ENCODE results near the gene GAB2. TPM values are rescaled to one million over a fixed set of nuclear protein-coding genes. Genes with fewer than 3 reads are reported as not detected.

Gene GAB2
- total RNA-seq, 1 donor from 2014 or later, result 20.9 TPM

DNA sequence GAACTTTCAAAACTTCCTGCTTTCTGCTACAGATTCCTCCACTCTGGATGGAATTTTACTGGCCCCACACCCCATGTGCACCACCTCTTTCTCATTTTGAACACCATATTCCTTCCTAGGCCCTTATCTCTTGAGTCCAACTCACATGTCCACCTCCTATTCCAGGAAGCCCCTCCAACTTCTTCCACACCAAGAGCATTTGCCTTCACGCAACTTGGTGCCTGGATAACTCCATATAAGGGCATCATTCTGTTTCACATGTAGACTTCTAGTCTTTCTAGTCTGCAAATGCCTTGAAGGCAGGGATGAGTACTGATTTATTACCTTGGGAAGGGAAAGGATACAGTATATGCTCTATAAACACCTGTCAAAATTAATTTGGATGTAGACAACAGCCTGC, 17.5 kb downstream of the GAB2 start:
- DNase-seq (ENCODE audit: low spot score), result no peak

DNA sequence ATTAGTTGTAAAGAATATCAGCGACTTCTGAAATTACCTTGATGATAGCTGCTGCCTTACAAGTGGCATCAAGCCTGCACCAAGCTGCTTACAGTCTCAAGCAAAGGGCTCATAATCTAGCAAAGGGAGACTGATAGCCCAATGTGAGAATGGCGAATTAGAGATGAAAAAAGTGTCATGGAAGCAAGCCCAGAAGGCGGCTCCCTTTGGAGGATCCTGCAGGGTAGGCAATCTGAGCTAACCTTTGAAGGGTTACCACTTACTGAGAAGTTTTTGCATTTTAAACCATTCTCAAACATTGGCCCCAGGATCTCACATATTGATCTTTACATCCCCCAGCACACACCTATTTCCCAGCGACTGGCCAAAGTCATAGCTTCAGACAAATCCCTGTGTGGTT, 18.5 kb downstream of the GAB2 start:
- no peak for DNase-seq (ENCODE audit: low spot score)

DNA sequence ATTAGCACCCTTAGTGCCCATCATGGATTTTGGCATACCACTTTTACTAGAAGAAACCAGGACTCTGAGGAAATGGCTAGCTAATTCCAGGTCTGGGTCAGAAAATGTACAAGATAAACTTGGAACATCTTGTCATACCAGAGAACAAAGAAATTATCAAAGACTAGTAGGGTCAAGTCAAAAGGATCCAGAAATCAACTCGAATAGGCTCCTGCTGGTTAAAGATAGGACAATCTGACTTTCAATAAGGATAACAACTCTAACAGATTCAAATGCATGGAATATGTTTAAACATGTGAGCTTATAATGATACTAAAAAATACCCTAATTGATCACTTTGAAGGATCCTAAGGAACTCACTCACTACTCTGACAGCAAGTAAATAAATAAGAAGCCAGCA, 18.9 kb downstream of the GAB2 start:
- DNase-seq (ENCODE audit: low spot score), result no peak

DNA sequence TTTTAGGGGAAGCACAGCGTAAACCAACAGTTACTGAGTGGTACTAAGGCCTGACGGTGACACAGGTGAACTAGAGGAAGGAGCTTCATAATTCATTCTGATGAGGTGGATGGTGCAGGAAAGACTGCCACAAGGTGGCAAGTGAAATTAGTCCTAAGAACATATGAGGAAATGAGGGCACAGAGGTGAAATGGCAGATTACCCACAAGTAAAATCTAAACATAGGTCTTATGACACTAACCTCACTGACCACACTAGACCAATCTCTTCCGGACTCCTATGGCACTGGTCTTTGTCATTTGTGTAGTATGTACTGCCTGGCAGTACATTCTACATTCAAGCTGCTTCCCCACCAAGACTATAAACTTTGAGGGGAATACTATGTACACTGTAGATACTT, 20.2 kb downstream of the GAB2 start:
- no peak for DNase-seq (ENCODE audit: low spot score)

DNA sequence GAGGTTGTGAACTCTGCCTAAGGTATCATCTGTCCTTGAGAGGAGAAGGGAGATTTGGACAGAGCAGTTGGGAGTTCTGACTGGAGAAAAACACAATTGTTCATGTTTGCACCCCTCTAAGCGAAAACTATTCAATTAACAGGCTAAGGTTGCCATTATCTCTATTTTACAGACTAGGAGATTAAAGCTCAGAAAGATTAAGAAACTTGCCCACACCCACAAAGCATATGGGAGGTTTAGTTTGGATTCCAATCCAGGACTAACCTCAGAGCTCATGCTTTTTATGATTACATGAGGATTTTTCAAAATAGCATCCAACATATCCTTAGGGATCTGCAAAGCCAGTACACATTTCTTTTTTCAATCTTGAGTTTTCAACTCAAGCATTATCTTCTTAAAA, 22.0 kb downstream of the GAB2 start:
- DNase-seq (ENCODE audit: low spot score), result no peak

DNA sequence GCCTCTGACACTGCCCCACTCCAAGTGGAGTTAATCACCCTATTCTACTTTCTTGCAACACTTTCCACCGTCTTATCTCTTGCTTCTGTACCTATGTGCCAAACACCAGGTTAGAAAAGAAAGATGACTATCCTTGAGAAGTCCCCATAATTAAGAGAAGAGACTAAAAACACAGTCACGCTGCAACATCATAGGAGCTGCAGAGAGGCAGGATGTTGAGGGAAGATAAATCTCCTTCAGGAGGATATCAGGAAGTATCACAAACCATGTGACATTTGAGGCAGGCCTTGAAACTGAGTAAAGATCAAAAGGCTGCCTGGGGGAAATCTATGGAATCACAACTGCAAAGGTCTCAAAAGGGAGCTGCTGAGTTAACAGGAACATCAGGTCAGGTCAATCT, 24.8 kb downstream of the GAB2 start:
- DNase-seq (ENCODE audit: low spot score), result no peak

DNA sequence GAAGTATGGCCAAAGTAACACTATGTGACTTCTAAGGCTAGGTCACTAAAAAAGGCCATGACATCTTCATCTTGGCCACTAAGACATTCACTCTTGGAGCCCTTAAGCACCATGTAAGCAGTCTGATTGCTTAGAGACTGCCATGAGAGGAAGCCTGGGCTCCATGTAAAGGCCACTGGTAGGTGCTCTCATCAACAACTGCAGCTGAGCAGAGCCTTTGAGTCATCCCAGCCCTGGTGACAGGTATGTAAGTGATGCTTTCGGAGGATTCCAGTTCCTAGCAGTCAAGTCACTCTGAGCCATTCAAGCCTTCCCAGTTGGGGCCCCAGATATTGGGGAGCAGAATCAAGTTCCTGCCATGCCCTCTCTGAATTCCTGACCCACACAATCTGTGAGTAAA, 26.2 kb downstream of the GAB2 start:
- no peak for DNase-seq (ENCODE audit: low spot score)

DNA sequence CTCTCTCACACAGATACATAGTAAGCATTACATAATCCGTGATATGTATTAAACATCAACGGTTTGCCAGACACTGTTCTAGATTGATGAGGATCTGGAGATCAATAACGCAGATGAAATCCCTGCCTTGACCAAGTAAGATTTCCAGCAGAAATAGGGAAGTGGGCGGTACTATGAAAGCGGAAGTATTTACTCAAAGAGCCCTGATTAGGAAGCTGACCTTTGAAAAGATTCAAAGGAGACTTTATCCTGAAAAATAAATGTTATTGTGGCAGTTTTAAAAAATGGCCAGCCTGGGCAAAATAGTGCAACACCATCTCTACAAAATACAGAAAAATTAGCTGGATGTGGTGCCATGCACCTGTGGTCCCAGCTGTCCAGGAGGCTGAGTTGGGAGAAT, 26.8 kb downstream of the GAB2 start:
- DNase-seq (ENCODE audit: low spot score), result no peak

DNA sequence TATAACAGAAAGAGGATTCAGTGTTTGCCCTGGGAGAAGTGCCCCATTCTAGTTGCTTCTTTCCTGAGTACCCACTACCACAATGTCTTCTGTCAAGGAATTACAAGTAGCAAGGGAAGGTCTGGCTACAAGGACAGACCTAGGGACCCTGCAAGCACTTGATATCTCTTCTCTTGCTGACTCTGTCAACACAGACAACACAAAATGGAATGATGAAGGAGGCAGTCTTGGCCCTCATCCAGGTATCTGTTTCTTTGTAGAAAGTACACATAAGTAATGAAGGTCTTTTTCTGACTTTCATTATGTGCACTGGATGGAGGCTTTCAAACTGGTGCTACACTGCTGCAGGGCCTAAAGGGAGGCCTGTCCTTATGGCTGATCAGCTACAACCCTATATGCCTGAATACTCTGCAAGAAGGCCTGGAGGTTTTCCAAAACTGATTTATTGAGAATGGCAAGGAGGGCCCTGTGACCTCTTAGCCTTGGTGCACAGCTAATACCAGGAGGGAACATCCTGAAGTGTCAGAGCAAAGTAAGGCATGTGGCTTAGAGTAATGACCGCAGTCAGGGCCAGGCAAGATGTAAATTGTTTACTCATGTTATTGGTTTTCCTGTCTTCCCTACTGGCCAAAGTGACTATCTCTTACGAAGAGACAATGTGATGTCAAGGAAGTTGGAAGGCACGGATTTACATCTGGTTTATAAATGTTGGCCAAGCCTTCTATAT, 31.2 kb downstream of the GAB2 start:
- no peak for DNase-seq (ENCODE audit: low spot score)

DNA sequence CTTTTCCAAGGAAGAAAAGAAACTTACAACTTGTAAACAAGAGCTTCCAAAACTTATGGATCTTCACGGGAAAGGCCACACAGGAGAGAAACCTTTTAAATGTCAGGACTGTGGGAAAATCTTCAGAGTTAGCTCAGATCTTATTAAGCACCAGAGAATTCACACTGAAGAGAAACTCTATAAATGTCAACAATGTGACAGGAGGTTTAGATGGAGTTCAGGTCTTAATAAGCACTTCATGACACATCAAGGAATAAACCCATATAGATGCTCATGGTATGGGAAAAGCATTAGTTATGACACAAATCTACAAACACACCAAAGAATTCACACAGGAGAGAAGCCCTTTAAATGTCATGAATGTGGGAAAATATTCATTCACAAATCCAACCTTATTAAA, 32.4 kb downstream of the GAB2 start:
- DNase-seq (ENCODE audit: low spot score), result no peak

DNA sequence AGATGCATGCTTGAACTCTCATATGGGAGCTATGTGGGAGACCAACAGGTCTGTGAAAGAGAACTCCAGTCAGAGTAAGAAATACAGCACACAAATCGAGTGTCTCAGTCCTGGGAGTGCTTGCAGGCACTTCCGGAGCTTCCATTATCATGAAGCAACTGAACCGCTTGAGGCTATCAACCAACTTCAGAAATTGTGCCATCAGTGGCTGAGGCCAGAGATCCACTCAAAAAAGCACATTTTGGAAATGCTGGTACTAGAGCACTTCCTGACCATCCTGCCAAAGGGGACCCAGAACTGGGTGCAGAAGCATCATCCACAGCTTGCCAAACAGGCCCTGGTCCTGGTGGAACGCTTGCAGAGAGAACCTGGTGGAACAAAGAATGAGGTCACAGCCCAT, 33.4 kb downstream of the GAB2 start:
- no peak for DNase-seq (ENCODE audit: low spot score)

DNA sequence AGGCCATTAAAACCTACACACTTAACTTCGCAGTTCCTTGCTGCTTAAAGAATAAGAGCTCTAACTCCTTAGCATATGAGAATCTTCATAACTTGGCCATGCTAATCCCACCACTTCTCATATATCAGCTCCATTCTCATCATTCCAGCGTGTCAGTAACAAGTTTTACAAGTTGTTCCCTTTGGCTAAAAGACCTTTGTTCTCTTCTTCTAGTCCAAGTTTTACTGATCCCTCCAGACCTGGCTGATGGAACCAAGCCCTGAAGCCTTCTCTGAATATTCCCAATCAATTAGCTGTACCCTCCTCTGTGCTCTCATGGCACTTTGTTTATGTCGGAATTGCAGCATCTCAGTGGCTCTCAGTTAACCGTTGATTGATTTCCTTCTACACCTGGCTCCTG, 35.8 kb downstream of the GAB2 start:
- DNase-seq (ENCODE audit: low spot score), result no peak

DNA sequence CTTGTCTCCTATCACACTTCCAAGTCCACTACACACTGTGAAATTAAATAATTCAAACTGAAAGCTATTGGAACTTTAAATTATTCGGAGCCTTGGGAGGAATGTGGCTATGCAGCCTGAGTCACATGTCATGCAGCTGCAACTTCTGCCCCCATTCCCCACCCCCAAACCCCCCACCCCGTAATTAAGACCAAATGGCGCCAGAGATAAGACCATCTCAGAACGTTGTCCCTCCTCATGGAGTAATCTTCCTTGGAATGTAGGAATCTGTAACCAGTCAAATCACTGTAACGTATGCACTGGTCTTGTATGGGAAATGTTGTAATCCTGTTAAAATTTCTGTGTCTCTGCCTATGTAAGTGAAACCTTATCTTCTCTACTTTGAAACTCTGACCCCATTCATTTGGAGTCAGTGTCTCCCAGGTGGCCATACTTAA, 37.0 kb downstream of the GAB2 start:
- no peak for DNase-seq (ENCODE audit: low spot score)

DNA sequence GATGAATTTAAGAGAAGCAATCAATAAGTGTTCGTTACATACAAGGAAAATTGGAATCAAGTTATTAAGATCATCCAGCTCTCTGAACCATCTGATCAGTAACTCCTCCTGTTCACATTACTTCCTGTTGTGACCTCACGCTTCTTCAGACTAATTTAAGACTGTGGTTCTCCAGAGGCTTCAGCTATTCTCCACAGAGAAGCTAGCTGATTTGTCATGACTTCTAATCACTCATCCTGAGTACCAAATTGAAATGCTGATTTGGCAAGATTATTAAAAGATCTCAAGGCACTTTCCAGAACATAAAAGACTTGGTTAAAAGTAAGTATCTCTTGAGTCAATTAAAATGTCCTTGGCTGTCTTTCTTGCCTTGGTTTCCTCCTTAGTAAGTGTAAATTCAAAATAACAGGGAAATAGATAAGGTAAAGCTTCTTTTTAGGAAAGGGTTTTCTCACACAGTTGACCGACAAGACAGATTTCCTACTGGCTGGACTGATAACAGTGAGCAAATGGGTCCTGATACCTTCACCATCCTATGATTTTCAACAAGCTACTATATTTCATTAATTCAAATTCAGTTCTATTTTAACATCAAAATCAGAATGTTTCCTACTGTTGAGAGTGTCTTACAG, 38.5 kb downstream of the GAB2 start:
- DNase-seq (ENCODE audit: low spot score), result no peak

DNA sequence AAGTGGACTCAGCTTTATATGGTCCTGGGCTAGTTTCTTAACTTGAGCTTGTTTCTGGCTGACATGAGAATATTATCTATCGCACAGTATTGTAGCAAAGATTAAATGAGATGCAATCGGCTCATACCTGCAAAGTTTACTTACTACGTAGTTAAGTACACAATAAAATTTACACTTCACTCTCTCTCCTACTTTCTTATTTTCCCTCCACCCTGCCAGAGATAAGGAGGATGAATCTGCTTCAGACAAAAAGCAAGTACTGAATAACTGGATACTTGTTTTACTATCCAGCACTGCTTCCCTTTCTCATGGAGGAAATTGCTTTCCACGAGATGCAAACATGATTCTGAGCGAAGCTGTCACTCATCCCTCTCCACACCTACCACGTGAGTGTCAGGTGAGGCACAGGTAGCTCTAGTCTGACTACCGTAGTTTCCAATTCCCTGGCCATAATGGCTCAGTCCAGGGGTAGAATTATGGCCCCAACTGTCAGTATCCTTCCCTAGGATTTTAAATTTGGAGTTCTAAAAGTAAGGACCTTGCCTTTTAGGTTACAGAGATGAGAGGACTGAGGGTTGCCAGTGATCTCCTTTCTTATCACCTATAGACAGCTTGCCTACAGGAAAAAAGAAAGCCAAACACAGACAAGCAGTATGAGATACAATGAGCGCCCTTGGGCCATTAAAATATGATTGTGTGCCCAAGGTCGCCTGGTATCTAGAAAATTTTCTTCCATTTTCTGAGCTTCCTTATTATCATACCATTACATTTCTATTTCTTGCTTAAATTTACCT, 39.8 kb downstream of the GAB2 start:
- no peak for DNase-seq (ENCODE audit: low spot score)

DNA sequence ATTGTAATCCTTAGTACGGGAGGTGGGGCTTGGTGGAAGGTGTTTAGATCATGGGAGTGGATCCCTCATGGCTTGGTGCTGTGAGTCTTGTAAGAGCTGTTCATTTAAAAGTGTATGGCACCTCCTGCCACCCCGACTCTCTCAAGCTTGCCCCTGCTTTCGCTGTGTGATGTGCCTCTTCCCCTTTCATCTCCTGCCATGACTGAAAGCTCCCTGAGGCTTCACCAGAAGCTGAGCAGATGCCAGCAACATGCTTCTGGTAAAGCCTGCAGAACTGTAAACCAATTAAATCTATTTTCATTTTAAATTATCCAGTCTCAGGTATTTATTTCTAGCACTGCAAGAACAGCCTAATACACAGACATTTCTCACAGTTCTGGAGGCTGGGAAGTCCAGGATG, 40.8 kb downstream of the GAB2 start:
- no peak for DNase-seq (ENCODE audit: low spot score)

DNA sequence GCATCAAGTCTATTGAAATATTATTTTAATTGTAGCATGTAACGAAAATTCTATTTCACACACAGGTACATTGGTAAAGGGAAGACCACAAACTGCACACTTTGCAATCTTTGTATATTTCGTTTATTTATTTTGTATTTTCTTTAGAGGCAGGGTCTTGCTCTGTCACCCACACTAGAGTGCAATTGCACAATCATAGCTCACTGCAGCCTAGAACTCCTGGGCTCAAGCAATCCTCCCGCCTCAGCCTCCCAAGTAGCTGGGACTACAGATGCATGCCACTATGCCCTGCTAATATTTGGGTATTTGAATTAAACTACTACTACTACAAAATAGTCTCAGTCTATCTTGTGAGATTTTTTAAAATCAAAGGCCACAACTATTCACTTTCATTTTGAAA, 42.7 kb downstream of the GAB2 start:
- no peak for DNase-seq (ENCODE audit: low spot score)

DNA sequence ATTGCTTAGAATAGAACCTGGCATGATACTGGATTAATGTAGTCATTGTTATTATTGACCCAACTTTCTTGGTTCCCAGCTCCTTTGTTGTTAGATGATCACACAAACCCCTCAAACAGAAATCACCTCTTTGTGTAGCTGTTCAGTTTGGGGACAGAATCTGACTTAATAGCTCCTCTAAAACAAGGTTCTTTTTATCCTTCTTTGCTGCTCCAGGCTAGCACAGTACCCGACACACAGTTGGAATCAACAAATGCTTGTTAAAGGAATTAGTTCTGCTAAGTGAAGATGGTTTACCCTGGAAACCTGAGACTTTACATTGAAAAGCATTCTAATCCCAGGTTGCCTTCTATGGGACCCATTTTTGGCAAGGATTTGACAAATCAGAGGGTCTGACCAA, 43.9 kb downstream of the GAB2 start:
- no peak for DNase-seq (ENCODE audit: low spot score)

DNA sequence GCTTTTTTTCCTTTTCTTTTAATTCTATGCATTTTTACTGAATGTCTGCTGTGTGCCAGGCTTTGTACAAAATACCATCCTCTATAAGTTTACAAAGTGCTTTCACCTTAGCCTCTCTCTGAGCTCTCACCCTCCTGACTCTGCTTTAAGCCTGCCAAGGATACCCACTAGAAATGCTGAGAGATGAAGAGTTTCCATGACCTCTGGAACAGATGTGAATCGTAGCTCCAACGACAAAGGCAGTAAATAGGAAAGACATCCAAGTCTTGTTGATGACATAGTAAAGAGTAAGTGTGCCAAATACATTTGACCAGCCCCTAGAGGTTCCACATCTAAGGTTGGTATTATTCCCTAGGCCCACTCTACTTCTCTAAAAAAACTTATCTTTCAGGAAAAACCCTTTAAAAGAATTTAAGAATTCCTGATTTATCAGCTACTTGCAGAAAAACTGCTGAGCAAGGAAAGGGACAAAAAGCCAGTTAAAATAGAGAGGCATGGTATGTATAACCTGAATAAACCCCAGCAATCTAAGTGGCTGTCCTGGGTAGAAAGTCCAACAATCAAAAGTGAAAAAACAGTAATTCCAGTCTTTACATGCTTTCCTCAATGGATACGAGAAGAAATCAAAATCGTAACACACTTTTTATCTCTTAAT, 45.4 kb downstream of the GAB2 start:
- DNase-seq (ENCODE audit: low spot score), result no peak

DNA sequence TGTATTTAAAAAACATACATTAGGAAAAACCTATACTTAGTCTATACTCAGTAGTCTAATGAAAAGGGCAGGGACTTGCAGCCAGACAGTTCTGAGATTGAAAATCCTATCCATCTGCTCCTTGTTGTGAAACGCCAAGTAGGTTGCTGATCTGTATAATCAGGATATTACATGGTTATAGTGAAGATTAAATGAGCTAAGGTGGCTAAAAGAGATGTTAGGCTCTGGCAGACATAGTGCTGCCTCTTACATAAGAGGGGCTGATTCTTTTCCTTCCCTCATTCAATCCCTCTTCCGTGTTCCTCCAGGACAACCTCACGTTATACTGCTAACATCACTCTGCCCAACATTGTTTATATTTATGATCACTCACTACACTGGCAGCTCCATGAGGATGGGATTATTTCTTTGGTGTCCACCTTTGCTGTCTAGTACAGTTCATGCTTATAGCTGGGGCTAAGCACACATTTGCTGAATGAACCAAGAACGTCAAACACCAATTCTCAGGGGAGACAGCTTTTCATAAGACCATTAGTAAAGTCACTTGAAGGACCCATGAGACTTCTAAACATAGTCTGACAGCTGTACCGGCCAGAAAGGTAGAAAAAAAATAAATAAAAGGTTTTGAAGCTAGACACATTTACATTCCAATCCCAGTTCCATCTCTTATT, 46.3 kb downstream of the GAB2 start:
- no peak for DNase-seq (ENCODE audit: low spot score)

DNA sequence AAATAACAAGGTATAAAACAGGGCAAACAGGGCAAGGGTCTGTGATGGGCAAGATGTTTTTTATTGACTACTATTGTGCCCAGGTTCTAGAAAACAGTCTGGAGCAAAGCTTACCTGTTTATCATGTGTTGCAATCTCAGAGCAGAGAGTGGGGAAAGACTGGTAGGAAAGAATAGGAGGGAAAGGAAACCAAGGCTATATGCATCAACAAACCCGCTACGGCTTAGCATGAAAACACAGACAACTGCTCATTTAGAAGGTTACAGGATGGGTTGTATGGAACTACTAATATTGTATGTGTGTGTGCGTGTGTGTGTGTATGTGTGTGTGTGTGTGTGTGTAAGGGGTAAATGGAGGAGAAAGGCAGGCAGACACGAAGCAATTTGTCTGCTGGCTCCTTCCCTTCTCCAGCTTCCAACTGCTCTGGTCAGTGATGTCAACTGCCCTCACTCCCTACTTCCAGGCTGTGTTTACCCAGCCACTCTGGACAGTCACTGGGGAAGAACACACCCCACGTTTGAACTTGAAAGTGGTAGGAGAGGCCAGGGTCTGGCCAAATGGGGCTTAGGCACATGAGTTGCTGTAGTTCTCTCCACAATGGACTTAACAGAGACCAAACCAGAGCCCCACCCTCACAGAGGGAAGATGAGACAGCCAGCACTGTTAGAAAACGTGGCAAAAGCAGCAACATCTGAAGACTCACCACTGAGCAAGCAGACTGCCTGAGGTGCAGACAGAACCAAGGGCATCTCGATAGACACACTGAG, 47.0 kb downstream of the GAB2 start:
- no peak for DNase-seq (ENCODE audit: low spot score)

All from ureter (tissue), 1 donor.